H1 (cell line): ENCODE measurements around the gene CARD14. TPM values are rescaled to one million over a fixed set of nuclear protein-coding genes. Genes with fewer than 3 reads are reported as not detected.

Experiments
- CTCF ChIA-PET: fragments of 300-600 bp; sonication (Branson Sonifier 250); formaldehyde crosslinking; loops from one replicate; lab custom pipeline; 2021; ENCODE audit not compliant: partially characterized antibody; lab: Charles Lee
- POLR2A ChIA-PET: fragments of 300-600 bp; sonication (Branson Sonifier 250); formaldehyde crosslinking; loops from one replicate; lab custom pipeline; 2021; ENCODE audit warnings: inconsistent platforms; ENCODE audit not compliant: partially characterized antibody; lab: Charles Lee
- DNase-seq, 2 experiments: peaks; one replicate each; pipeline versions ENCODE4 v3.0.0 to v3.0.0-alpha.2; 2010 to 2022; ENCODE audit warnings: low spot score in 2 of 2, low read depth in 1 of 2, mixed read lengths in 1 of 2
- FAIRE-seq: peaks from 2 replicates; lab custom pipeline; 2011; peaks lifted over from hg19 to GRCh38; lab: Jason Lieb, UNC
- H2AFZ ChIP-seq: 2 replicates; pipeline ENCODE4 v1.8.1; 2012; ENCODE audit warnings: low read length, inconsistent platforms
- H2AK5ac ChIP-seq: 2 replicates; pipeline ENCODE4 v1.6.1; 2013; ENCODE audit warnings: low read depth, low read length
- H2BK120ac ChIP-seq: replicated peaks from 2 replicates; pipeline ENCODE3; 2013; ENCODE audit warnings: low read depth, low read length, inconsistent platforms
- H2BK12ac ChIP-seq: 2 replicates; pipeline ENCODE4 v1.6.1; 2013; ENCODE audit warnings: low read depth, low read length
- H2BK15ac ChIP-seq: 2 replicates; pipeline ENCODE4 v1.6.1; 2013; ENCODE audit warnings: low read length
- H2BK20ac ChIP-seq: 2 replicates; pipeline ENCODE4 v1.6.1; 2013; ENCODE audit warnings: low read length
- H2BK5ac ChIP-seq: 2 replicates; pipeline ENCODE4 v1.6.1; 2013; ENCODE audit warnings: low read depth, low read length
- H3K14ac ChIP-seq: 2 replicates; pipeline ENCODE4 v1.6.1; 2013; ENCODE audit warnings: inconsistent platforms; ENCODE audit not compliant: insufficient read length
- H3K18ac ChIP-seq: 2 replicates; pipeline ENCODE4 v1.6.1; 2013; ENCODE audit warnings: low read length; ENCODE audit errors: extremely low read depth
- H3K23ac ChIP-seq: 2 replicates; pipeline ENCODE4 v1.6.1; 2013; ENCODE audit warnings: inconsistent platforms; ENCODE audit not compliant: insufficient read length
- H3K23me2 ChIP-seq: 2 replicates; pipeline ENCODE4 v1.6.1; 2013; ENCODE audit warnings: low read depth, low read length
- H3K27ac ChIP-seq: 2 replicates; pipeline ENCODE4 v1.6.1; 2011; ENCODE audit warnings: low read depth, low read length, inconsistent platforms
- H3K27me3 ChIP-seq, 4 experiments: replicated peaks in 1 of 4; 1 replicate in 1 of 4; 2 replicates in 3 of 4; pipeline versions ENCODE4 v1.6.1 to v1.8.1; 2011 to 2013; ENCODE audit warnings: low read length in 3 of 4, mild to moderate bottlenecking in 3 of 4, inconsistent platforms in 2 of 4, mixed read lengths in 2 of 4, moderate library complexity in 1 of 4; ENCODE audit not compliant: control insufficient read depth in 3 of 4, insufficient read depth in 3 of 4; ENCODE audit errors: extremely low read depth in 1 of 4
- H3K36me3 ChIP-seq, 4 experiments: 2 replicates each; pipeline versions ENCODE4 v1.6.1 to v1.8.1; 2011 to 2013; ENCODE audit warnings: mild to moderate bottlenecking in 4 of 4, low read length in 3 of 4, moderate library complexity in 2 of 4, control low read depth in 1 of 4, inconsistent platforms in 1 of 4; ENCODE audit not compliant: insufficient read depth in 4 of 4, control insufficient read depth in 2 of 4
- H3K4ac ChIP-seq: replicated peaks from 2 replicates; pipeline ENCODE3; 2013; ENCODE audit warnings: low read length, low read depth, mixed read lengths, inconsistent platforms; ENCODE audit not compliant: insufficient read length
- H3K4me1 ChIP-seq, 4 experiments: replicated peaks in 1 of 4; 1 replicate in 1 of 4; 2 replicates in 3 of 4; pipeline versions ENCODE4 v1.6.1 to v1.8.1; 2011 to 2013; ENCODE audit warnings: low read length in 3 of 4, inconsistent platforms in 2 of 4, mixed read lengths in 1 of 4; ENCODE audit not compliant: insufficient read depth in 4 of 4, control insufficient read depth in 3 of 4
- H3K4me2 ChIP-seq, 2 experiments: 2 replicates each; pipeline versions ENCODE4 v1.6.1 to v1.8.1; 2011 to 2013; ENCODE audit warnings: low read depth in 2 of 2, low read length in 2 of 2, control low read depth in 1 of 2, inconsistent platforms in 1 of 2, mild to moderate bottlenecking in 1 of 2; ENCODE audit not compliant: insufficient read depth in 1 of 2
- H3K4me3 ChIP-seq, 4 experiments: fragments of 200-600, 300-600 bp in 1 of 4; sonication (generic), shearing (Covaris generic), sonication (Bioruptor Twin) in 1 of 4; 2 replicates each; pipeline versions ENCODE4 v1.5.1 to v1.8.1; 2011 to 2016; ENCODE audit warnings: low read length in 4 of 4, low read depth in 3 of 4, control low read depth in 2 of 4, inconsistent platforms in 2 of 4, mild to moderate bottlenecking in 2 of 4, mixed read lengths in 1 of 4, moderate library complexity in 1 of 4; ENCODE audit not compliant: insufficient read depth in 2 of 4; ENCODE audit errors: extremely low read depth in 1 of 4
- H3K56ac ChIP-seq: replicated peaks from 2 replicates; pipeline ENCODE3; 2013; ENCODE audit warnings: low read depth, mild to moderate bottlenecking, mixed read lengths, low read length, inconsistent platforms; ENCODE audit not compliant: insufficient read length
- H3K79me1 ChIP-seq: 2 replicates; pipeline ENCODE4 v1.6.1; 2013; ENCODE audit warnings: low read depth, low read length, control low read depth
- H3K79me2 ChIP-seq, 2 experiments: 2 replicates each; pipeline versions ENCODE4 v1.6.1 to v1.8.1; 2012 to 2013; ENCODE audit warnings: low read length in 2 of 2, mild to moderate bottlenecking in 2 of 2, inconsistent platforms in 1 of 2; ENCODE audit not compliant: insufficient read depth in 2 of 2, control insufficient read depth in 1 of 2
- H3K9ac ChIP-seq, 4 experiments: replicated peaks in 1 of 4; 1 replicate in 1 of 4; 2 replicates in 3 of 4; pipeline versions ENCODE4 v1.6.1 to v1.8.1; 2011 to 2013; ENCODE audit warnings: low read depth in 3 of 4, low read length in 3 of 4, control low read depth in 2 of 4, mild to moderate bottlenecking in 2 of 4, moderate library complexity in 2 of 4, inconsistent platforms in 1 of 4; ENCODE audit errors: extremely low read depth in 1 of 4
- H3K9me3 ChIP-seq, 2 experiments: 2 replicates each; pipeline versions ENCODE4 v1.6.1 to v1.8.1; 2012 to 2013; ENCODE audit warnings: mild to moderate bottlenecking in 2 of 2, moderate library complexity in 2 of 2, control low read depth in 1 of 2, inconsistent platforms in 1 of 2, low read depth in 1 of 2, low read length in 1 of 2, mixed read lengths in 1 of 2; ENCODE audit not compliant: insufficient read depth in 2 of 2
- H4K20me1 ChIP-seq, 2 experiments: replicated peaks in 1 of 2; 2 replicates each; pipeline versions ENCODE3 to v1.8.1; 2011 to 2013; ENCODE audit warnings: inconsistent platforms in 2 of 2, low read length in 2 of 2, mild to moderate bottlenecking in 1 of 2; ENCODE audit not compliant: insufficient read depth in 2 of 2, control insufficient read depth in 1 of 2
- H4K5ac ChIP-seq: 2 replicates; pipeline ENCODE4 v1.6.1; 2013; ENCODE audit warnings: low read length, low read depth, mixed read lengths, inconsistent platforms; ENCODE audit not compliant: insufficient read length
- H4K8ac ChIP-seq: 2 replicates; pipeline ENCODE4 v1.8.0; 2013; ENCODE audit warnings: mild to moderate bottlenecking, moderate library complexity, low read length, inconsistent platforms; ENCODE audit not compliant: insufficient read depth; ENCODE audit errors: extremely low read depth
- H4K91ac ChIP-seq: replicated peaks from 2 replicates; pipeline ENCODE3; 2013; ENCODE audit warnings: low read length, mixed read lengths, inconsistent platforms; ENCODE audit not compliant: insufficient read length
- CEBPB ChIP-seq: IDR thresholded peaks from 2 replicates; pipeline ENCODE4 v1.6.1; 2012; ENCODE audit warnings: low read depth, low read length
- CHD1 ChIP-seq: IDR thresholded peaks from 2 replicates; pipeline ENCODE4 v1.6.1; 2012; ENCODE audit warnings: low read depth, low read length, improper control_type of control experiment
- CHD2 ChIP-seq: IDR thresholded peaks from 2 replicates; pipeline ENCODE4 v1.6.1; 2012; ENCODE audit warnings: low read length, improper control_type of control experiment
- CTBP2 ChIP-seq: IDR thresholded peaks from 2 replicates; pipeline ENCODE4 v1.7.0; 2011; ENCODE audit warnings: borderline replicate concordance, mild to moderate bottlenecking, moderate library complexity, mixed read lengths, low read length; ENCODE audit not compliant: insufficient read depth, insufficient read length
- EP300 ChIP-seq, 2 experiments: IDR thresholded peaks; 1 replicate in 1 of 2; 2 replicates in 1 of 2; pipeline ENCODE4 v1.6.1; 2011 to 2012; ENCODE audit warnings: low read depth in 2 of 2, low read length in 2 of 2, mild to moderate bottlenecking in 2 of 2, borderline replicate concordance in 1 of 2, inconsistent platforms in 1 of 2, moderate library complexity in 1 of 2
- HDAC2 ChIP-seq, 2 experiments: fragments of 300-600 bp in 1 of 2; sonication (generic) in 1 of 2; IDR thresholded peaks; 2 replicates each; pipeline ENCODE4 v1.6.1; 2011 to 2012; ENCODE audit warnings: low read depth in 2 of 2, low read length in 2 of 2, mild to moderate bottlenecking in 2 of 2, moderate library complexity in 2 of 2, borderline replicate concordance in 1 of 2, inconsistent platforms in 1 of 2
- HDAC6 ChIP-seq: IDR thresholded peaks from one replicate; pipeline ENCODE4 v1.7.1; 2012; ENCODE audit warnings: low read depth, mild to moderate bottlenecking, inconsistent platforms, low read length, moderate library complexity
- MAX ChIP-seq: IDR thresholded peaks from 2 replicates; pipeline ENCODE4 v1.6.1; 2012; ENCODE audit warnings: inconsistent platforms
- NANOG ChIP-seq: IDR thresholded peaks from 2 replicates; pipeline ENCODE4 v1.6.1; 2011; ENCODE audit warnings: low read length, low read depth, mild to moderate bottlenecking, inconsistent platforms; ENCODE audit not compliant: insufficient read depth, poor library complexity, severe bottlenecking
- POLR2AphosphoS5 ChIP-seq: IDR thresholded peaks from 2 replicates; pipeline ENCODE4 v1.6.1; 2011; ENCODE audit warnings: low read depth, low read length
- TAF1 ChIP-seq: IDR thresholded peaks from 2 replicates; pipeline ENCODE4 v1.6.1; 2011; ENCODE audit warnings: mild to moderate bottlenecking, low read depth, low read length
- ZNF274 ChIP-seq: IDR thresholded peaks from 2 replicates; pipeline ENCODE4 v1.7.0; 2012; ENCODE audit warnings: low read length, borderline replicate concordance; ENCODE audit errors: extremely low read depth
- WGBS, 2 experiments: shearing (Covaris generic) in 1 of 2; methylation state at CpG; one replicate each; pipeline versions ENCODE4 v1.1.6 to v1.1.7; 2013 to 2015; ENCODE audit warnings: low lambda C conversion rate in 2 of 2, mixed read lengths in 2 of 2, inconsistent platforms in 1 of 2, low coverage in 1 of 2, missing lambda C conversion rate in 1 of 2; ENCODE audit not compliant: insufficient replicate concordance in 2 of 2, insufficient coverage in 1 of 2, insufficient read length in 1 of 2; ENCODE audit errors: extremely low coverage in 1 of 2, missing lambda C conversion rate in 1 of 2; 5-methylcytosine and 5-hydroxymethylcytosine counted together
- polyA plus RNA-seq, 7 experiments: library from polyadenylated mRNA; depleted of rRNA in 3 of 7; stranded (reverse) in 5 of 7; unstranded in 2 of 7; fragments of >200 nt in 5 of 7; fragments of 200-250 nt in 2 of 7; gene quantifications; 1 replicate in 5 of 7; 2 replicates in 1 of 7; 4 replicates in 1 of 7; pipeline versions ENCODE4 v1.2.1 to v1.2.3, GENCODE V29; 2011 to 2013; ENCODE audit warnings: missing spikeins in 2 of 7, mixed read lengths in 2 of 7
- total RNA-seq: library from RNA; stranded (reverse); fragmentation: NEBNext Ultra II Directional; extraction: Animal tissue kit (Norgen Biotek cat#: 25700); gene quantifications from 2 replicates; pipeline ENCODE4 v1.2.1, GENCODE V29; 2021

The CARD14 gene
- total and polyA plus RNA-seq, 2 of the 8 experiments (the other 6 are each of a cell fraction or from before 2014, with no cell fraction given), result 0.08 TPM; not detected in 1

- H3K79me1 ChIP-seq, result no peaks in the 10 kb centered on the region
- no peak overlapping the region for H4K5ac ChIP-seq
- no peak overlapping the region for H2BK12ac ChIP-seq
- no peaks in the 10 kb centered on the region for H3K36me3 ChIP-seq
- H2BK15ac ChIP-seq, result no peak overlapping the region
- no peak overlapping the region for H2BK5ac ChIP-seq
- no peak overlapping the region for H2BK20ac ChIP-seq
- no peak overlapping the region for H3K4me2 ChIP-seq
- H4K20me1 ChIP-seq, result peaks cover 0 to 1% of the 10 kb centered on the region in 2 experiments
- no peak overlapping the region for H3K4ac ChIP-seq
- no peak for FAIRE-seq
- H3K27ac ChIP-seq, result no peak overlapping the region
- H3K4me3 ChIP-seq, result no peak overlapping the region
- H3K79me2 ChIP-seq, result no peaks in the 10 kb centered on the region
- CTCF ChIA-PET, result interaction anchor here (0.6 to 8.0 kb wide), 26 partner anchors 8 to 200 kb away, joined by 3 to 90 read pairs (median 4); no protein-coding TSS in a partner anchor
- no peak overlapping the region for H3K23ac ChIP-seq
- H2BK120ac ChIP-seq, result no peak overlapping the region
- H3K56ac ChIP-seq, result no peak overlapping the region
- H3K9ac ChIP-seq, result no peak overlapping the region
- H4K91ac ChIP-seq, result no peak overlapping the region
- no peaks in the 10 kb centered on the region for H3K4me1 ChIP-seq
- H2AFZ ChIP-seq, result no peak overlapping the region
- no peaks in the 10 kb centered on the region for H3K23me2 ChIP-seq
- no peaks in the 10 kb centered on the region for H3K9me3 ChIP-seq
- POLR2A ChIA-PET, result interaction anchor here (0.6 to 2.0 kb wide), 4 partner anchors 9 to 143 kb away, joined by 3 to 9 read pairs (median 6); no protein-coding TSS in a partner anchor
- no peak overlapping the region for H3K14ac ChIP-seq
- no peak for DNase-seq
- H2AK5ac ChIP-seq, result no peak overlapping the region
- no peaks in the 10 kb centered on the region; a peak in 1 of 7 replicates for H3K27me3 ChIP-seq
- WGBS, 2 experiments, result 89% methylated on average over 27 of the region's 29 CpGs; no CpG with 5 or more reads in 1 of the 2 experiments
- H3K18ac ChIP-seq, result no peak overlapping the region
- H4K8ac ChIP-seq, result peak overlapping the region; percentile 35
- no peak for TF ChIP-seq POLR2AphosphoS5
- TF ChIP-seq TAF1, result no peak
- no peak for TF ChIP-seq CHD2
- TF ChIP-seq CHD1, result no peak
- no peak for TF ChIP-seq ZNF274
- no peak for TF ChIP-seq HDAC6
- no peak for TF ChIP-seq MAX
- no peak for TF ChIP-seq CEBPB
- no peak for TF ChIP-seq EP300 (IDR thresholded peaks at IDR 0.05; ENCODE audit: borderline replicate concordance in 1 of 2, low read depth in 2 of 2, low read length in 2 of 2)
- TF ChIP-seq HDAC2 (IDR thresholded peaks at IDR 0.05; ENCODE audit: borderline replicate concordance in 1 of 2, low read depth in 2 of 2, low read length in 2 of 2), result no peak
- TF ChIP-seq CTBP2, result no peak
- no peak for TF ChIP-seq NANOG
These were observed 22.2 kb downstream of the CARD14 start for GRCh38 chr17:80191865-80192661.
